ENCODE data around the gene ZDHHC17. TPM values are rescaled to one million over a fixed set of nuclear protein-coding genes. Genes with fewer than 3 reads are reported as not detected.

Gene ZDHHC17
- polyA plus RNA-seq, 1 experiment = 34.5 TPM

GRCh38 chr12:76813265-76813664 is 49.4 kb downstream of the ZDHHC17 start:
- ChIA-PET CTCF (no interaction called here), POLR2A (no interaction called here)
- no peak for TF ChIP-seq CTCF (IDR thresholded peaks at IDR 0.05; ENCODE audit: insufficient read depth, low read depth, low read length)
- Histone ChIP-seq H3K36me3 (ENCODE audit: control insufficient read depth, insufficient read depth, low read length) (peaks cover 1% of the 10 kb centered on the region; the same call in 1 of the 2 replicates), H3K27me3 (ENCODE audit: control insufficient read depth, insufficient read depth, low read length) (no peaks in the 10 kb centered on the region), H3K4me3 (ENCODE audit: low read depth, low read length) (no peak overlapping the region)
- DNase-seq (ENCODE audit: low read depth) = no peak

- Histone ChIP-seq H3K4me3 (ENCODE audit: low read depth, low read length) (no peak overlapping the region), H3K27me3 (ENCODE audit: control insufficient read depth, insufficient read depth, low read length) (no peaks in the 10 kb centered on the region), H3K36me3 (ENCODE audit: control insufficient read depth, insufficient read depth, low read length) (peaks cover 1% of the 10 kb centered on the region; the same call in 1 of the 2 replicates)
- DNase-seq (ENCODE audit: low read depth) = no peak
- no peak for TF ChIP-seq CTCF (IDR thresholded peaks at IDR 0.05; ENCODE audit: insufficient read depth, low read depth, low read length)
- ChIA-PET POLR2A (no interaction called here), CTCF (no interaction called here)
Measured at GRCh38 chr12:76813972-76814371, 50.1 kb downstream of the ZDHHC17 start.

GRCh38 chr12:76820888-76821482 is 57.1 kb downstream of the ZDHHC17 start:
- CTCF ChIA-PET = interaction anchor here (0.6 to 1.8 kb wide), 20 partner anchors 9 to 686 kb away, joined by 3 to 9 read pairs (median 4); no protein-coding TSS in a partner anchor
- Histone ChIP-seq H3K36me3 (ENCODE audit: control insufficient read depth, insufficient read depth, low read length) (no peaks in the 10 kb centered on the region), H3K27me3 (ENCODE audit: control insufficient read depth, insufficient read depth, low read length) (no peaks in the 10 kb centered on the region), H3K4me3 (ENCODE audit: low read depth, low read length) (no peak overlapping the region)
- POLR2A ChIA-PET = no interaction called here
- peak; percentile 84 for TF ChIP-seq CTCF (IDR thresholded peaks at IDR 0.05; ENCODE audit: insufficient read depth, low read depth, low read length)
- DNase-seq (ENCODE audit: low read depth) = no peak

GRCh38 chr12:76830436-76830835 is 66.5 kb downstream of the ZDHHC17 start:
- Histone ChIP-seq H3K36me3 (ENCODE audit: control insufficient read depth, insufficient read depth, low read length) (no peaks in the 10 kb centered on the region; the same call in 1 of the 2 replicates), H3K4me3 (ENCODE audit: low read depth, low read length) (no peak overlapping the region), H3K27me3 (ENCODE audit: control insufficient read depth, insufficient read depth, low read length) (no peaks in the 10 kb centered on the region)
- POLR2A ChIA-PET = no interaction called here
- DNase-seq (ENCODE audit: low read depth) = peak; percentile 6
- CTCF ChIA-PET = interaction anchor here (0.9 to 2.3 kb wide), 2 partner anchors 10 to 33 kb away, joined by 3 to 8 read pairs; no protein-coding TSS in a partner anchor
- no peak for TF ChIP-seq CTCF (IDR thresholded peaks at IDR 0.05; ENCODE audit: insufficient read depth, low read depth, low read length)

GRCh38 chr12:76836633-76837032 is 72.7 kb downstream of the ZDHHC17 start:
- ChIA-PET CTCF (interaction anchor here (0.6 to 1.7 kb wide), 3 partner anchors 17 to 174 kb away, joined by 3 to 4 read pairs (median 3); no protein-coding TSS in a partner anchor), POLR2A (no interaction called here)
- DNase-seq (ENCODE audit: low read depth) = no peak
- H3K27me3 ChIP-seq (ENCODE audit: control insufficient read depth, insufficient read depth, low read length) = no peaks in the 10 kb centered on the region
- no peaks in the 10 kb centered on the region; the same call in 1 of the 2 replicates for H3K36me3 ChIP-seq (ENCODE audit: control insufficient read depth, insufficient read depth, low read length)
- no peak overlapping the region for H3K4me3 ChIP-seq (ENCODE audit: low read depth, low read length)
- no peak for TF ChIP-seq CTCF (IDR thresholded peaks at IDR 0.05; ENCODE audit: insufficient read depth, low read depth, low read length)

Data from BJ (cell line).